ENCODE data around the gene CSF1.
"Not testable (repeated sequence)": the region's sequence is repeated elsewhere in the genome, so short reads cannot be mapped to it uniquely, and the experiment has no call there.

CSF1 gene

GRCh38 chr1:109910123-109910962, at the start of gene CSF1:
Gene CSF1, plus strand, starts transcription at chr1:109910849. Its CDS starts 175 bp downstream, at chr1:109911024.
- DNase-seq: peak; percentile 68

GRCh38 chr1:109861616-109862015, 49.0 kb upstream of the CSF1 start:
- not testable (repeated sequence) for DNase-seq

GRCh38 chr1:109863667-109864046, 47.0 kb upstream of the CSF1 start:
- DNase-seq: no peak

GRCh38 chr1:109864047-109864822, 46.4 kb upstream of the CSF1 start:
- DNase-seq: peak; percentile 13

GRCh38 chr1:109864930-109865612, 45.6 kb upstream of the CSF1 start:
- DNase-seq: no peak

GRCh38 chr1:109866071-109866470, 44.6 kb upstream of the CSF1 start:
- no peak for DNase-seq

GRCh38 chr1:109873278-109874175, 37.1 kb upstream of the CSF1 start:
- DNase-seq: peak; percentile 1

- no peak for DNase-seq
Observed at GRCh38 chr1:109874445-109874844, 36.2 kb upstream of the CSF1 start.

- DNase-seq: no peak
Observed at GRCh38 chr1:109875874-109876273, 34.8 kb upstream of the CSF1 start.

- no peak for DNase-seq
Observed at GRCh38 chr1:109876617-109877316, 33.9 kb upstream of the CSF1 start.

- DNase-seq: no peak
Observed at GRCh38 chr1:109877317-109877771, 33.3 kb upstream of the CSF1 start.

- DNase-seq: no peak
Observed at GRCh38 chr1:109877776-109878175, 32.9 kb upstream of the CSF1 start.

GRCh38 chr1:109878531-109879104, 32.0 kb upstream of the CSF1 start:
- no peak for DNase-seq

- DNase-seq: not testable (repeated sequence)
Observed at GRCh38 chr1:109879371-109879770, 31.3 kb upstream of the CSF1 start.

GRCh38 chr1:109879881-109880525, 30.6 kb upstream of the CSF1 start:
- DNase-seq: no peak

GRCh38 chr1:109880971-109881894, 29.4 kb upstream of the CSF1 start:
- DNase-seq: no peak

GRCh38 chr1:109881906-109882287, 28.8 kb upstream of the CSF1 start:
- no peak for DNase-seq

- no peak for DNase-seq
Observed at GRCh38 chr1:109882288-109883245, 28.1 kb upstream of the CSF1 start.

Measured in NCI-H69 (cell line).